Measurements from ENCODE around the gene HSF5. TPM values are rescaled to one million over a fixed set of nuclear protein-coding genes. Genes with fewer than 3 reads are reported as not detected.

Gene HSF5
- 0.26 TPM for total RNA-seq
- polyA plus RNA-seq: 0.03 TPM

GRCh38 chr17:58487589-58488427 is at the start of gene HSF5:
Gene HSF5 (minus strand): TSS chr17:58488408. CDS start chr17:58488274, 134 bp downstream.
- WGBS: 40% methylated on average over 98 of the region's 98 CpGs
- no peak within 1 kb of the TSS for H3K27ac ChIP-seq (ENCODE audit: low read depth)
- H3K4me1 ChIP-seq (ENCODE audit: insufficient read depth): no peaks in the 10 kb centered on the region
- no peak for DNase-seq (ENCODE audit: extremely low spot score)
- peaks cover 5% of the 10 kb centered on the region for H3K36me3 ChIP-seq (ENCODE audit: insufficient read depth)
- H3K4me3 ChIP-seq (ENCODE audit: low read depth, low read length): no peak within 1 kb of the TSS

- Histone ChIP-seq H3K4me1 (ENCODE audit: insufficient read depth) (no peaks in the 10 kb centered on the region), H3K4me3 (ENCODE audit: low read depth, low read length) (no peak overlapping the region), H3K27ac (ENCODE audit: low read depth) (no peak overlapping the region), H3K36me3 (ENCODE audit: insufficient read depth) (no peaks in the 10 kb centered on the region)
- 81% methylated on average over 4 of the region's 4 CpGs for WGBS
- DNase-seq (ENCODE audit: extremely low spot score): no peak
These were observed 49.1 kb upstream of the HSF5 start for GRCh38 chr17:58537266-58537665.

GRCh38 chr17:58536542-58536941 is 48.3 kb upstream of the HSF5 start:
- WGBS: 87% methylated on average over 3 of the region's 3 CpGs
- no peak overlapping the region for H3K27ac ChIP-seq (ENCODE audit: low read depth)
- no peaks in the 10 kb centered on the region for H3K36me3 ChIP-seq (ENCODE audit: insufficient read depth)
- no peak overlapping the region for H3K4me3 ChIP-seq (ENCODE audit: low read depth, low read length)
- DNase-seq (ENCODE audit: extremely low spot score): no peak
- H3K4me1 ChIP-seq (ENCODE audit: insufficient read depth): no peaks in the 10 kb centered on the region

GRCh38 chr17:58535431-58535830 is 47.2 kb upstream of the HSF5 start:
- H3K4me1 ChIP-seq (ENCODE audit: insufficient read depth): no peaks in the 10 kb centered on the region
- WGBS: 86% methylated on average over 2 of the region's 2 CpGs
- H3K4me3 ChIP-seq (ENCODE audit: low read depth, low read length): no peak overlapping the region
- no peaks in the 10 kb centered on the region for H3K36me3 ChIP-seq (ENCODE audit: insufficient read depth)
- no peak overlapping the region for H3K27ac ChIP-seq (ENCODE audit: low read depth)
- no peak for DNase-seq (ENCODE audit: extremely low spot score)

GRCh38 chr17:58534901-58535421 is 46.8 kb upstream of the HSF5 start:
- Histone ChIP-seq H3K4me3 (ENCODE audit: low read depth, low read length) (no peak overlapping the region), H3K4me1 (ENCODE audit: insufficient read depth) (no peaks in the 10 kb centered on the region), H3K27ac (ENCODE audit: low read depth) (no peak overlapping the region), H3K36me3 (ENCODE audit: insufficient read depth) (no peaks in the 10 kb centered on the region)
- WGBS: 86% methylated on average over 4 of the region's 4 CpGs
- no peak for DNase-seq (ENCODE audit: extremely low spot score)

- H3K36me3 ChIP-seq (ENCODE audit: insufficient read depth): no peaks in the 10 kb centered on the region
- no peak for DNase-seq (ENCODE audit: extremely low spot score)
- no peak overlapping the region for H3K27ac ChIP-seq (ENCODE audit: low read depth)
- 63% methylated on average over 3 of the region's 3 CpGs for WGBS
- no peaks in the 10 kb centered on the region for H3K4me1 ChIP-seq (ENCODE audit: insufficient read depth)
- H3K4me3 ChIP-seq (ENCODE audit: low read depth, low read length): no peak overlapping the region
These were observed 46.1 kb upstream of the HSF5 start for GRCh38 chr17:58534331-58534730.

- no peak for DNase-seq (ENCODE audit: extremely low spot score)
- Histone ChIP-seq H3K4me3 (ENCODE audit: low read depth, low read length) (no peak overlapping the region), H3K4me1 (ENCODE audit: insufficient read depth) (no peaks in the 10 kb centered on the region), H3K27ac (ENCODE audit: low read depth) (no peak overlapping the region), H3K36me3 (ENCODE audit: insufficient read depth) (no peaks in the 10 kb centered on the region)
- WGBS: 94% methylated on average over 5 of the region's 5 CpGs
These were observed 45.5 kb upstream of the HSF5 start for GRCh38 chr17:58533616-58534188.

GRCh38 chr17:58532555-58532951 is 44.3 kb upstream of the HSF5 start:
- WGBS: 56% methylated on average over 3 of the region's 3 CpGs
- Histone ChIP-seq H3K27ac (ENCODE audit: low read depth) (no peak overlapping the region), H3K36me3 (ENCODE audit: insufficient read depth) (no peaks in the 10 kb centered on the region), H3K4me1 (ENCODE audit: insufficient read depth) (no peaks in the 10 kb centered on the region), H3K4me3 (ENCODE audit: low read depth, low read length) (no peak overlapping the region)
- DNase-seq (ENCODE audit: extremely low spot score): no peak

GRCh38 chr17:58531661-58532554 is 43.7 kb upstream of the HSF5 start:
- H3K4me3 ChIP-seq (ENCODE audit: low read depth, low read length): peak overlapping the region; percentile 63
- no peak overlapping the region for H3K27ac ChIP-seq (ENCODE audit: low read depth)
- no peaks in the 10 kb centered on the region for H3K36me3 ChIP-seq (ENCODE audit: insufficient read depth)
- DNase-seq (ENCODE audit: extremely low spot score): no peak
- WGBS: 1% methylated on average over 82 of the region's 82 CpGs
- H3K4me1 ChIP-seq (ENCODE audit: insufficient read depth): no peaks in the 10 kb centered on the region

GRCh38 chr17:58531122-58531521 is 42.9 kb upstream of the HSF5 start:
- Histone ChIP-seq H3K4me1 (ENCODE audit: insufficient read depth) (no peaks in the 10 kb centered on the region), H3K36me3 (ENCODE audit: insufficient read depth) (no peaks in the 10 kb centered on the region), H3K27ac (ENCODE audit: low read depth) (no peak overlapping the region), H3K4me3 (ENCODE audit: low read depth, low read length) (peak overlapping the region; percentile 63)
- WGBS: 55% methylated on average over 3 of the region's 3 CpGs
- DNase-seq (ENCODE audit: extremely low spot score): no peak

- 71% methylated on average over 2 of the region's 2 CpGs for WGBS
- Histone ChIP-seq H3K4me3 (ENCODE audit: low read depth, low read length) (no peak overlapping the region), H3K4me1 (ENCODE audit: insufficient read depth) (no peaks in the 10 kb centered on the region), H3K27ac (ENCODE audit: low read depth) (no peak overlapping the region), H3K36me3 (ENCODE audit: insufficient read depth) (no peaks in the 10 kb centered on the region)
- DNase-seq (ENCODE audit: extremely low spot score): no peak
These were observed 42.4 kb upstream of the HSF5 start for GRCh38 chr17:58530655-58531054.

GRCh38 chr17:58529275-58529674 is 41.1 kb upstream of the HSF5 start:
- Histone ChIP-seq H3K36me3 (ENCODE audit: insufficient read depth) (no peaks in the 10 kb centered on the region), H3K27ac (ENCODE audit: low read depth) (no peak overlapping the region), H3K4me1 (ENCODE audit: insufficient read depth) (no peaks in the 10 kb centered on the region), H3K4me3 (ENCODE audit: low read depth, low read length) (no peak overlapping the region)
- no peak for DNase-seq (ENCODE audit: extremely low spot score)
- 41% methylated on average over 1 of the region's 1 CpG for WGBS

- H3K27ac ChIP-seq (ENCODE audit: low read depth): no peak overlapping the region
- no peaks in the 10 kb centered on the region for H3K36me3 ChIP-seq (ENCODE audit: insufficient read depth)
- H3K4me3 ChIP-seq (ENCODE audit: low read depth, low read length): no peak overlapping the region
- WGBS: 38% methylated on average over 3 of the region's 3 CpGs
- no peaks in the 10 kb centered on the region for H3K4me1 ChIP-seq (ENCODE audit: insufficient read depth)
- no peak for DNase-seq (ENCODE audit: extremely low spot score)
These were observed 40.2 kb upstream of the HSF5 start for GRCh38 chr17:58528443-58528842.

Measured in urinary bladder (tissue), 4 donors.